AG04450 (cell line): ENCODE measurements around the gene PRDM8. TPM values are rescaled to one million over a fixed set of nuclear protein-coding genes. Genes with fewer than 3 reads are reported as not detected.

Experiments used
- CTCF ChIA-PET: fragments of 300-600, 350-600 bp; formaldehyde crosslinking; extraction: SDS; loops from one replicate; lab custom pipeline; 2022; ENCODE audit warnings: antibody characterized with exemption, inconsistent platforms; lab: Charles Lee
- POLR2A ChIA-PET: fragments of 350-600 bp; formaldehyde crosslinking; extraction: SDS; loops from one replicate; lab custom pipeline; 2021; ENCODE audit warnings: antibody characterized with exemption, inconsistent platforms; lab: Yijun Ruan, JAX
- DNase-seq: peaks from one replicate; pipeline ENCODE4 v3.0.0-alpha.2; 2011; ENCODE audit warnings: low read depth, low spot score
- H3K27ac ChIP-seq: one replicate; pipeline ENCODE4 v1.5.1; 2012; ENCODE audit warnings: low read depth, low read length, control low read depth
- H3K27me3 ChIP-seq: one replicate; pipeline ENCODE4 v1.6.0; 2012; ENCODE audit warnings: low read length; ENCODE audit not compliant: control insufficient read depth, insufficient read depth
- H3K4me3 ChIP-seq: 2 replicates; pipeline ENCODE4 v1.5.1; 2011; ENCODE audit warnings: mild to moderate bottlenecking, low read depth, low read length, control low read depth
- H3K9me3 ChIP-seq: 2 replicates; pipeline ENCODE4 v1.5.1; 2012; ENCODE audit warnings: low read length; ENCODE audit not compliant: control insufficient read depth, insufficient read depth
- CTCF ChIP-seq: IDR thresholded peaks from 2 replicates; pipeline ENCODE4 v1.5.1; 2011; ENCODE audit warnings: low read depth, low read length, control low read depth, inconsistent platforms
- polyA plus RNA-seq: library from polyadenylated mRNA; depleted of rRNA; stranded (reverse); fragments of >200 nt; gene quantifications from 2 replicates; pipeline ENCODE4 v1.2.3, GENCODE V29; 2011

PRDM8 gene
- polyA plus RNA-seq, 1 experiment, result 12.8 TPM

- TF ChIP-seq CTCF, result no peak
- Histone ChIP-seq H3K4me3 (no peak overlapping the region), H3K27ac (no peak overlapping the region), H3K9me3 (no peaks in the 10 kb centered on the region), H3K27me3 (no peaks in the 10 kb centered on the region)
- ChIA-PET POLR2A (no interaction called here), CTCF (interaction anchor here (1.1 to 2.2 kb wide), 3 partner anchors 18 to 33 kb away, joined by 3 to 8 read pairs (median 8); partner anchors contain the start of gene FGF5)
- no peak for DNase-seq
These were observed 36.1 kb downstream of the PRDM8 start for GRCh38 chr4:80233390-80233789.

DNA sequence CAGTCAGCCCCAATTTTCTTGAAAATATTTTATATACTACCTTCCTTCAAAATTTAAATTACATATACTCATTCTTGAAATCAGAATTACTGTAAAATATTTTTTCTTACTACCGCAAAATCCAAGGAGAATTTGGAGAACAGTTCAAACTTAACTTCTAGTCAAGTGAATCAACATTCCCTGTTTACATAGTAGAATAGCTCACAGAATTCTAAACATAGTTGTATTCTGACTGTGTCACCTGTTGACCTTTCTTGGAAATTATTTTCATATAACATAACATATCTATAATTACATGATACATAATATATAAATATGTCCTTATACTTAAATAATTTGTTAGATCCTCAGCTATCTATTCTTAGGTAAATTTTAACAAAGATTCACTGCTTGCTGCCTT, 38.1 kb downstream of the PRDM8 start:
- H3K27me3 ChIP-seq, result no peaks in the 10 kb centered on the region
- no peak for DNase-seq
- no peak overlapping the region for H3K4me3 ChIP-seq
- H3K27ac ChIP-seq, result peak overlapping the region; percentile 75
- ChIA-PET POLR2A (interaction anchor here (0.9 to 2.4 kb wide), 4 partner anchors 20 to 34 kb away, joined by 3 to 29 read pairs (median 5); partner anchors contain the start of gene FGF5), CTCF (interaction anchor here (0.7 to 1.8 kb wide), 4 partner anchors 14 to 33 kb away, joined by 4 to 5 read pairs (median 4); no protein-coding TSS in a partner anchor)
- no peak for TF ChIP-seq CTCF
- H3K9me3 ChIP-seq, result no peaks in the 10 kb centered on the region

DNA sequence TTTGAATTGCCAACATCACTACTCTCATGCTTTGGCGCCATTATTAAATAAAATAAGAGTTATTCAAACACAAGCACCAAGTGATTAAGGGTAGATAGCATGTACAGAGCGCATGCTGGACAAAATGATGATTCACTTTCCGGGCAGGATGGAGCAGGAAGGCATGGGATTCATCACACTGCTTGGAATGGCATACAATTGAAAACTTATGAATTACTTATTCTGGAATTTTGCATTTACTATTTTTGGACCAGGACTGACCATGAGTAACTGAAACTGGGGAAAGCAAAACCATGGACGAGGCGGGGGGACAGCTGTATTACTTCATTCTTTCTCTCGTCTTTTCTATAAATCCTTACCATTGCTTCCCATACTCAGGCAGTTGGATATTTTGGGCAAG, 40.7 kb downstream of the PRDM8 start:
- Histone ChIP-seq H3K4me3 (peak overlapping the region; percentile 34), H3K9me3 (no peaks in the 10 kb centered on the region), H3K27ac (peak overlapping the region; percentile 82), H3K27me3 (no peaks in the 10 kb centered on the region)
- ChIA-PET CTCF (no interaction called here), POLR2A (interaction anchor here (1.0 to 1.9 kb wide), 2 partner anchors 28 to 70 kb away, joined by 4 to 13 read pairs; partner anchors contain the start of gene FGF5)
- peak; percentile 78 for DNase-seq
- TF ChIP-seq CTCF, result no peak

- no peak for DNase-seq
- no peak overlapping the region for H3K4me3 ChIP-seq
- peak overlapping the region; percentile 59 for H3K27ac ChIP-seq
- ChIA-PET POLR2A (interaction anchor here (1.2 kb wide), 1 partner anchor 27 kb away, joined by 4 read pairs; the partner anchor contains the start of gene FGF5), CTCF (interaction anchor here (0.7 to 1.4 kb wide), 2 partner anchors 16 to 68 kb away, joined by 3 read pairs; no protein-coding TSS in a partner anchor)
- no peaks in the 10 kb centered on the region for H3K27me3 ChIP-seq
- H3K9me3 ChIP-seq, result no peaks in the 10 kb centered on the region
- TF ChIP-seq CTCF, result no peak
These were observed 42.3 kb downstream of the PRDM8 start for GRCh38 chr4:80239480-80240150.

- Histone ChIP-seq H3K9me3 (no peaks in the 10 kb centered on the region), H3K27ac (no peak overlapping the region), H3K27me3 (no peaks in the 10 kb centered on the region), H3K4me3 (no peak overlapping the region)
- POLR2A ChIA-PET, result no interaction called here
- no peak for TF ChIP-seq CTCF
- no peak for DNase-seq
- CTCF ChIA-PET, result interaction anchor here (1.4 kb wide), 1 partner anchor 14 kb away, joined by 3 read pairs; no protein-coding TSS in a partner anchor
These were observed 43.7 kb downstream of the PRDM8 start for GRCh38 chr4:80240976-80241375.
